Measurements from ENCODE around the gene GRM1. TPM values are rescaled to one million over a fixed set of nuclear protein-coding genes. Genes with fewer than 3 reads are reported as not detected.

Gene GRM1
- polyA plus RNA-seq, 3 donors = not detected

- Histone ChIP-seq H3K4me3 (replicated peaks in 1 of 3; ENCODE audit: low read depth in 2 of 3, low read length in 3 of 3) (no peak overlapping the region), H3K36me3 (replicated peaks in 1 of 2; ENCODE audit: control insufficient read depth in 1 of 2, insufficient read depth in 2 of 2, low read length in 2 of 2) (no peaks in the 10 kb centered on the region), H3K9ac (ENCODE audit: insufficient read depth, low read length, poor library complexity, severe bottlenecking) (no peak overlapping the region), H3K4me2 (replicated peaks; ENCODE audit: extremely low read depth, low read length, poor library complexity, severe bottlenecking) (no peak overlapping the region), H3K27me3 (ENCODE audit: control insufficient read depth in 2 of 2, insufficient read depth in 2 of 2, low read length in 2 of 2) (no peaks in the 10 kb centered on the region), H2AFZ (ENCODE audit: insufficient read depth, low read depth, low read length, poor library complexity, severe bottlenecking) (no peak overlapping the region), H4K20me1 (ENCODE audit: insufficient read depth, low read length) (no peaks in the 10 kb centered on the region), H3K9me3 (replicated peaks in 1 of 2; ENCODE audit: control insufficient read depth in 1 of 2, insufficient read depth in 1 of 2, low read length in 2 of 2) (no peaks in the 10 kb centered on the region), H3K79me2 (ENCODE audit: insufficient read depth, low read length) (no peaks in the 10 kb centered on the region), H3K27ac (ENCODE audit: low read depth in 1 of 2, low read length in 2 of 2) (no peak overlapping the region), H3K4me1 (ENCODE audit: control insufficient read depth in 1 of 2, insufficient read depth in 2 of 2, low read length in 2 of 2) (no peaks in the 10 kb centered on the region)
- no peak for DNase-seq
- Mint-ChIP-seq H3K27me3 (ENCODE audit: low read depth in 3 of 3) (peaks cover 0 to 3% (median 2%) of the 10 kb centered on the region in 3 donors), H3K4me3 (no peak overlapping the region), H3K36me3 (no peaks in the 10 kb centered on the region), H3K4me1 (no peaks in the 10 kb centered on the region), H3K27ac (no peak overlapping the region), H3K9me3 (peaks cover 0 to 3% (median 0%) of the 10 kb centered on the region in 7 donors)
- WGBS (ENCODE audit: insufficient coverage) = 87% methylated on average over 6 of the region's 18 CpGs
- TF ChIP-seq CTCF (IDR thresholded peaks at IDR 0.05) = no peak
- intact Hi-C loops (cut with micrococcal nuclease) = no loop called here
Measured at GRCh38 chr6:146267447-146267846, 238.6 kb downstream of the GRM1 start.

- H2AFZ ChIP-seq (ENCODE audit: insufficient read depth, low read depth, low read length, poor library complexity, severe bottlenecking) = no peak overlapping the region
- H3K27ac ChIP-seq (ENCODE audit: low read depth in 1 of 2, low read length in 2 of 2) = no peak overlapping the region
- H3K4me1 Mint-ChIP-seq = no peaks in the 10 kb centered on the region
- H3K27ac Mint-ChIP-seq = no peak overlapping the region
- TF ChIP-seq CTCF (IDR thresholded peaks at IDR 0.05) = no peak
- H3K4me3 ChIP-seq (replicated peaks in 1 of 3; ENCODE audit: low read depth in 2 of 3, low read length in 3 of 3) = no peak overlapping the region
- no peaks in the 10 kb centered on the region for H3K79me2 ChIP-seq (ENCODE audit: insufficient read depth, low read length)
- intact Hi-C loops (cut with micrococcal nuclease) = no loop called here
- H3K36me3 ChIP-seq (replicated peaks in 1 of 2; ENCODE audit: control insufficient read depth in 1 of 2, insufficient read depth in 2 of 2, low read length in 2 of 2) = no peaks in the 10 kb centered on the region
- H3K36me3 Mint-ChIP-seq = no peaks in the 10 kb centered on the region
- H3K9me3 ChIP-seq (replicated peaks in 1 of 2; ENCODE audit: control insufficient read depth in 1 of 2, insufficient read depth in 1 of 2, low read length in 2 of 2) = no peaks in the 10 kb centered on the region
- WGBS (ENCODE audit: insufficient coverage) = no CpG with 5 or more reads among the region's 1 CpG
- no peak overlapping the region for H3K4me2 ChIP-seq (replicated peaks; ENCODE audit: extremely low read depth, low read length, poor library complexity, severe bottlenecking)
- no peak for DNase-seq
- peaks cover 0 to 3% (median 0%) of the 10 kb centered on the region in 7 donors for H3K9me3 Mint-ChIP-seq
- no peak overlapping the region for H3K9ac ChIP-seq (ENCODE audit: insufficient read depth, low read length, poor library complexity, severe bottlenecking)
- peaks cover 0 to 3% (median 2%) of the 10 kb centered on the region in 3 donors for H3K27me3 Mint-ChIP-seq (ENCODE audit: low read depth in 3 of 3)
- H3K27me3 ChIP-seq (ENCODE audit: control insufficient read depth in 2 of 2, insufficient read depth in 2 of 2, low read length in 2 of 2) = no peaks in the 10 kb centered on the region
- no peak overlapping the region for H3K4me3 Mint-ChIP-seq
- H4K20me1 ChIP-seq (ENCODE audit: insufficient read depth, low read length) = no peaks in the 10 kb centered on the region
- no peaks in the 10 kb centered on the region for H3K4me1 ChIP-seq (ENCODE audit: control insufficient read depth in 1 of 2, insufficient read depth in 2 of 2, low read length in 2 of 2)
Measured at GRCh38 chr6:146267946-146268345, 239.1 kb downstream of the GRM1 start.

Data from CD14-positive monocyte (primary cell).